HG02678 (cell line): ENCODE measurements around the gene WDR11.
A peak's percentile ranks its signal among the peaks of the same experiment; 100 is the strongest.
"Not testable (repeated sequence)": the region's sequence is repeated elsewhere in the genome, so short reads cannot be mapped to it uniquely, and the experiment has no call there.

Source experiments
- ATAC-seq: cut with Tn5 transposase; IDR thresholded peaks from one replicate; pipeline ENCODE4 v1.9.1; 2021; ENCODE audit warnings: mild to moderate bottlenecking, moderate library complexity; ENCODE audit not compliant: unreplicated experiment

Gene WDR11

GRCh38 chr10:120854388-120854787, 3.2 kb downstream of the WDR11 start:
- no peak for ATAC-seq

GRCh38 chr10:120861178-120861855, 10.2 kb downstream of the WDR11 start:
- ATAC-seq: no peak

GRCh38 chr10:120873741-120874140, 22.6 kb downstream of the WDR11 start:
- ATAC-seq: no peak

- no peak for ATAC-seq
These were observed 31.9 kb downstream of the WDR11 start for GRCh38 chr10:120883071-120883470.

GRCh38 chr10:120887482-120887881, 36.3 kb downstream of the WDR11 start:
- no peak for ATAC-seq

- ATAC-seq: no peak
These were observed 40.2 kb downstream of the WDR11 start for GRCh38 chr10:120891365-120891764.

- no peak for ATAC-seq
These were observed 43.4 kb downstream of the WDR11 start for GRCh38 chr10:120894556-120894955.

- ATAC-seq: no peak
These were observed 46.2 kb downstream of the WDR11 start for GRCh38 chr10:120897343-120897742.

- ATAC-seq: no peak
These were observed 54.1 kb downstream of the WDR11 start for GRCh38 chr10:120905268-120905667.

GRCh38 chr10:120917521-120918250, 66.5 kb downstream of the WDR11 start:
- no peak for ATAC-seq

GRCh38 chr10:120923886-120924285, 72.7 kb downstream of the WDR11 start:
- ATAC-seq: not testable (repeated sequence)

- ATAC-seq: no peak
These were observed 75.4 kb downstream of the WDR11 start for GRCh38 chr10:120926611-120927010.

- ATAC-seq: no peak
These were observed 76.2 kb downstream of the WDR11 start for GRCh38 chr10:120927352-120927751.

- ATAC-seq: no peak
These were observed 78.0 kb downstream of the WDR11 start for GRCh38 chr10:120929166-120929565.

GRCh38 chr10:120931423-120931822, 80.3 kb downstream of the WDR11 start:
- no peak for ATAC-seq

GRCh38 chr10:120931999-120932398, 80.8 kb downstream of the WDR11 start:
- ATAC-seq: no peak

GRCh38 chr10:120938822-120939221, 87.7 kb downstream of the WDR11 start:
- no peak for ATAC-seq

GRCh38 chr10:120940299-120940900, 89.2 kb downstream of the WDR11 start:
- ATAC-seq: no peak

GRCh38 chr10:120941501-120941900, 90.3 kb downstream of the WDR11 start:
- no peak for ATAC-seq

- ATAC-seq: peak; percentile 98
These were observed 91.7 kb downstream of the WDR11 start for GRCh38 chr10:120942806-120943413.

GRCh38 chr10:120943542-120943941, 92.4 kb downstream of the WDR11 start:
- ATAC-seq: no peak
